ENCODE data around the gene ATP6AP1. TPM values are rescaled to one million over a fixed set of nuclear protein-coding genes. Genes with fewer than 3 reads are reported as not detected.

ATP6AP1 gene
- total and polyA plus RNA-seq, 9 of the 15 experiments (the other 6 are each of a cell fraction or from before 2014, with no cell fraction given), result 8.3 to 90.5 (median 52.9) TPM

- TF ChIP-seq TGIF2 (CRISPR knock-in tag; IDR thresholded peaks at IDR 0.05) (no peak), LARP7 (IDR thresholded peaks at IDR 0.05) (no peak), TCFL5 (CRISPR knock-in tag; conservative IDR thresholded peaks at IDR 0.05) (no peak), SRSF3 (IDR thresholded peaks at IDR 0.05; ENCODE audit: insufficient read depth, low read length) (no peak), POLR2H (tag; IDR thresholded peaks at IDR 0.05; ENCODE audit: low read depth) (peak; percentile 67), RBM39 (optimal IDR thresholded peaks at IDR 0.05; ENCODE audit: low read depth, low read length) (no peak), ZBTB34 (CRISPR knock-in tag; IDR thresholded peaks at IDR 0.05) (no peak), ZNF639 (CRISPR knock-in tag; conservative IDR thresholded peaks at IDR 0.05 in 1 of 2, IDR thresholded peaks at IDR 0.05 in 1 of 2) (peak in 1 of 2 experiments; percentile 72; a peak in 2 of 4 replicates), KLF16 (IDR thresholded peaks at IDR 0.05) (no peak), RUNX1 (IDR thresholded peaks at IDR 0.05; ENCODE audit: low read depth) (no peak), ZNF212 (CRISPR knock-in tag; IDR thresholded peaks at IDR 0.05) (no peak), FOXO4 (CRISPR knock-in tag; IDR thresholded peaks at IDR 0.05) (no peak), TEAD2 (tag; IDR thresholded peaks at IDR 0.05) (no peak), MCM3 (IDR thresholded peaks at IDR 0.05) (no peak), THRB (CRISPR knock-in tag; conservative IDR thresholded peaks at IDR 0.05) (no peak), ZNF41 (CRISPR knock-in tag; conservative IDR thresholded peaks at IDR 0.05) (no peak), CTCFL (IDR thresholded peaks at IDR 0.05; ENCODE audit: borderline replicate concordance, insufficient read depth, low read depth, low read length, poor library complexity, severe bottlenecking) (no peak), MXD1 (CRISPR knock-in tag; IDR thresholded peaks at IDR 0.05; ENCODE audit: borderline replicate concordance, poor library complexity, severe bottlenecking) (peak; percentile 40), ZSCAN32 (CRISPR knock-in tag; IDR thresholded peaks at IDR 0.05) (no peak)
Observed at GRCh38 chrX:154478728-154479622, 50.5 kb downstream of the ATP6AP1 start, which contains the start of gene LAGE3 (continued).

All from K562 (cell line).